NCI-H2196 (cell line): ENCODE measurements around the gene TRAPPC3.
"Not testable (repeated sequence)": the region's sequence is repeated elsewhere in the genome, so short reads cannot be mapped to it uniquely, and the experiment has no call there.

Experiments
- DNase-seq: peaks from one replicate; lab custom pipeline; 2025; ENCODE audit not compliant: unreplicated experiment; lab: John Stamatoyannopoulos, UW

Gene TRAPPC3

GRCh38 chr1:36166938-36167905, 17.9 kb upstream of the TRAPPC3 start:
- no peak for DNase-seq

- no peak for DNase-seq
These were observed 16.9 kb upstream of the TRAPPC3 start for GRCh38 chr1:36166136-36166535.

- no peak for DNase-seq
These were observed 15.9 kb upstream of the TRAPPC3 start for GRCh38 chr1:36165145-36165544.

GRCh38 chr1:36164361-36164760, 15.1 kb upstream of the TRAPPC3 start:
- no peak for DNase-seq

GRCh38 chr1:36163426-36163825, 14.1 kb upstream of the TRAPPC3 start:
- no peak for DNase-seq

GRCh38 chr1:36162680-36163239, 13.5 kb upstream of the TRAPPC3 start:
- DNase-seq = no peak

- no peak for DNase-seq
These were observed 12.6 kb upstream of the TRAPPC3 start for GRCh38 chr1:36161641-36162531.

GRCh38 chr1:36160949-36161485, 11.7 kb upstream of the TRAPPC3 start:
- no peak for DNase-seq

GRCh38 chr1:36160388-36160948, 11.2 kb upstream of the TRAPPC3 start:
- DNase-seq = no peak

GRCh38 chr1:36159614-36160387, 10.5 kb upstream of the TRAPPC3 start:
- no peak for DNase-seq

GRCh38 chr1:36158827-36159252, 9.6 kb upstream of the TRAPPC3 start:
- DNase-seq = not testable (repeated sequence)

GRCh38 chr1:36157973-36158826, 8.9 kb upstream of the TRAPPC3 start:
- no peak for DNase-seq

- DNase-seq = no peak
These were observed 8.0 kb upstream of the TRAPPC3 start for GRCh38 chr1:36157115-36157903.

GRCh38 chr1:36156329-36157114, 7.2 kb upstream of the TRAPPC3 start:
- DNase-seq = peak; percentile 40

GRCh38 chr1:36155408-36156328, 6.4 kb upstream of the TRAPPC3 start, which contains the start of gene MAP7D1:
MAP7D1 (plus strand) TSS chr1:36156160; CDS start chr1:36156418, 258 bp downstream.
- peak; percentile 82 for DNase-seq

- peak; percentile 17 for DNase-seq
These were observed 5.6 kb upstream of the TRAPPC3 start for GRCh38 chr1:36154765-36155407.
